GM18498 (cell line): Measurements from ENCODE around the gene PLAU.
"Not testable (repeated sequence)": the region's sequence is repeated elsewhere in the genome, so short reads cannot be mapped to it uniquely, and the experiment has no call there.

ENCODE experiments used
- ATAC-seq: cut with Tn5 transposase; IDR thresholded peaks from one replicate; pipeline ENCODE4 v1.9.1; 2021; ENCODE audit warnings: mild to moderate bottlenecking, moderate library complexity; ENCODE audit not compliant: unreplicated experiment

Gene PLAU

GRCh38 chr10:73876566-73876965 lies 34.4 kb upstream of the PLAU start:
- ATAC-seq, result no peak

- ATAC-seq, result no peak
Observed at GRCh38 chr10:73876971-73877370, 34.0 kb upstream of the PLAU start.

- no peak for ATAC-seq
Observed at GRCh38 chr10:73877533-73878160, 33.3 kb upstream of the PLAU start.

GRCh38 chr10:73878365-73878764 lies 32.6 kb upstream of the PLAU start:
- ATAC-seq, result no peak

GRCh38 chr10:73879296-73880173 lies 31.4 kb upstream of the PLAU start:
- ATAC-seq, result peak; percentile 78

GRCh38 chr10:73881221-73881919 lies 29.6 kb upstream of the PLAU start:
- no peak for ATAC-seq

GRCh38 chr10:73884017-73884416 lies 26.9 kb upstream of the PLAU start:
- ATAC-seq, result no peak

- peak; percentile 72 for ATAC-seq
Observed at GRCh38 chr10:73886085-73886529, 24.8 kb upstream of the PLAU start.

GRCh38 chr10:73886661-73887293 lies 24.2 kb upstream of the PLAU start:
- ATAC-seq, result no peak

- ATAC-seq, result no peak
Observed at GRCh38 chr10:73887294-73888039, 23.5 kb upstream of the PLAU start.

- no peak for ATAC-seq
Observed at GRCh38 chr10:73888514-73888913, 22.4 kb upstream of the PLAU start.

- ATAC-seq, result no peak
Observed at GRCh38 chr10:73889014-73889413, 21.9 kb upstream of the PLAU start.

GRCh38 chr10:73889416-73889815 lies 21.5 kb upstream of the PLAU start:
- not testable (repeated sequence) for ATAC-seq

- no peak for ATAC-seq
Observed at GRCh38 chr10:73890261-73890660, 20.7 kb upstream of the PLAU start.

GRCh38 chr10:73890830-73891229 lies 20.1 kb upstream of the PLAU start:
- not testable (repeated sequence) for ATAC-seq

- ATAC-seq, result no peak
Observed at GRCh38 chr10:73891540-73891939, 19.4 kb upstream of the PLAU start.

GRCh38 chr10:73892310-73893030 lies 18.5 kb upstream of the PLAU start:
- no peak for ATAC-seq

GRCh38 chr10:73893426-73893825 lies 17.5 kb upstream of the PLAU start:
- ATAC-seq, result no peak

- no peak for ATAC-seq
Observed at GRCh38 chr10:73894245-73894971, 16.5 kb upstream of the PLAU start.
